NCI-H2227 treated with DMSO at 0.1 percent for 48 hours (cell line): ENCODE results near the gene SLC6A3.

Experiments
- DNase-seq: peaks from one replicate; lab custom pipeline; 2025; lab: John Stamatoyannopoulos, UW

Gene SLC6A3

GRCh38 chr5:1420211-1421195 is 24.7 kb downstream of the SLC6A3 start:
- DNase-seq = no peak

- DNase-seq = no peak
Observed at GRCh38 chr5:1419476-1420210, 25.6 kb downstream of the SLC6A3 start.

DNA sequence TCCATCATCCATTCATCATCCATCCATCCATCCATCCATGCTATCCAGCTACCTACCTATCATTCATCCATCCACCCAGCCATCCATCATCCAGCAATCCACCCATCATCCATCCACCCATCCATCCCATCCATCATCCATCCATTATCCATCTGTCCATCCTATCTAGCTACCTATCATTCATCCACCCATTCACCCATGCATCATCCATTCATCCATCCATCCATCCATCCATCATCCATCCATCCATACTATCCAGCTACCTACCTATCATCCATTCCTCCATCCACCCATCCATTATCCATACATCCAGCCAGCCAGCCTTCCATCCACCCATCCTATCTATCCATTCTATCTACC is 26.3 kb downstream of the SLC6A3 start:
- no peak for DNase-seq

GRCh38 chr5:1418238-1418920 is 26.9 kb downstream of the SLC6A3 start:
- DNase-seq = no peak

- no peak for DNase-seq
Observed at GRCh38 chr5:1417586-1418225, 27.5 kb downstream of the SLC6A3 start.

DNA sequence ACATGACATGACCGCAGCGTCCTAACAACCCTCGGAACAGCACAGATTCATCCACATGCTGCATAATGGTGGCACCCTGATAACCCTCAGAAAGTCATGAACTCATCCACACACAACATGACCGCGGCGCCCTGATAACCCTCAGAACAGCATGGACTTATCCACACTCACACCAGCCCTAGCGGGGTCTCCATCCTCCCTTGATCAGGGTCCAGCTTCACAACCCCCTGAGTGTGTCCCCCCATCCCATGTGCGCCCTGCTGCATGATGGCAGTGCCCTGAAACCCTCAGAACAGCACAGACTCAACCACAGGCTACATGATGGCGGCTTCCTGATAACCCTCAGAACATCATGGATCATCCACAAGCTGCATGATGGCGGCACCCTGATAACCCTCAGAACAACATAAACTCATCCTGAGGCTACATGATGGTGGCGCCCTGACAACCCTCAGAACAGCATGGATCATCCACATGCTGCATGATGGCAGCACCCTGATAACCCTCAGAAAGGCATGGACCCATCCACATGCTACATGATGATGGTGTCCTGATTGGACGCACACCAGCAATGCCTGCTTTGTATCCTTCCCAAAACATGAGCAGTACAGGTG is 28.3 kb downstream of the SLC6A3 start:
- no peak for DNase-seq

DNA sequence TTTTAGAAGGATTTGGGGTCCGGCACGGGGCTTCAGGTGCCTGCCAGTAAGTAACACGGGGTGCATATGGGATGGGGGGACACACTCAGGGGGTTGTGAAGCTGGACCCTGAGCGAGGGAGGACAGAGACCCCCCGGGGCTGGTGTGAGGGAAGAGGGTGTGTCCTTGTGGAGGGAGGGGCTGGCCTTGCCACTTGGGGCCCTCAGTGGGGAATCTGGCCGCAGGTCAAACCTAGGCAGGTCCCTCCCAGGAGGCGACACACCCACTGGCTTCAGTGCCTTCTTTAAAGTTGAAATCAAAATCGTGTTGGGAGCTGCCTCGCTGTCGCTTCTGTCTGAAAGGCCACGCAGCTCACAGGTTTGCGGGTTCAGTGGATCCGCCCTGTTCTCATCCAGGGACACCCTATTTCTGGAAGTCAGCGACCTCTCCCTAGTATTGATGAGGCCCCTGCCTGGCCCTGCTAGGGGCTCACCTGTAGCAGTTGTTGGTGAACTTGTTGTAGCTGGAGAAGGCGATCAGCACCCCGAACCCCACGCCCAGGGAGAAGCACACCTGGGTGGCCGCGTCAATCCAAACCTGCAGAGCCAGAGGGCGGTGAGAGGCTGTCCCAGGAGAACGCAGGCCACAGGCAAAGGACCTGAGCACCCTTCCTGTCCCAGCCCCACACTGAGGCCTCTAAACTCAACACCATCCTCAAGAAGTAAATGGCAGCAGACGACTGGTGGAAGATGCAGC is 29.4 kb downstream of the SLC6A3 start:
- DNase-seq = no peak

DNA sequence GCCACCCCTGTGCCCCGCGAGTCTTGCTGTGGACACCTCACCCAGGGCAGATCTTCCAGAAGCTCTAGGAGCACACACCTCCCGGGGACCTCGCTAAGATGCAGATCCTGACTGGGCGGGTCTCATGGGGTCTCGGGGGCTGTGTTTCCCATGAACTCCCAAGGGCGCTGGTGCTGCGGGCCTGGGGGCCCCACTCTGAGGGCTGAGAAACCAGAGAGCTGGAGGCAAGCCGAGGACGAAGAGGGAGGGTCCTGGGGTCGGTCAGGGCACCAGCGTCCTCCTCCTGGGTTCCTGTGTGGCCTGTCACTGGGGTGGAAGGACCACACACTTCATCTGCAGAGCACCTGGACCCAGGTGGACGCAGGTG is 30.2 kb downstream of the SLC6A3 start:
- no peak for DNase-seq

DNA sequence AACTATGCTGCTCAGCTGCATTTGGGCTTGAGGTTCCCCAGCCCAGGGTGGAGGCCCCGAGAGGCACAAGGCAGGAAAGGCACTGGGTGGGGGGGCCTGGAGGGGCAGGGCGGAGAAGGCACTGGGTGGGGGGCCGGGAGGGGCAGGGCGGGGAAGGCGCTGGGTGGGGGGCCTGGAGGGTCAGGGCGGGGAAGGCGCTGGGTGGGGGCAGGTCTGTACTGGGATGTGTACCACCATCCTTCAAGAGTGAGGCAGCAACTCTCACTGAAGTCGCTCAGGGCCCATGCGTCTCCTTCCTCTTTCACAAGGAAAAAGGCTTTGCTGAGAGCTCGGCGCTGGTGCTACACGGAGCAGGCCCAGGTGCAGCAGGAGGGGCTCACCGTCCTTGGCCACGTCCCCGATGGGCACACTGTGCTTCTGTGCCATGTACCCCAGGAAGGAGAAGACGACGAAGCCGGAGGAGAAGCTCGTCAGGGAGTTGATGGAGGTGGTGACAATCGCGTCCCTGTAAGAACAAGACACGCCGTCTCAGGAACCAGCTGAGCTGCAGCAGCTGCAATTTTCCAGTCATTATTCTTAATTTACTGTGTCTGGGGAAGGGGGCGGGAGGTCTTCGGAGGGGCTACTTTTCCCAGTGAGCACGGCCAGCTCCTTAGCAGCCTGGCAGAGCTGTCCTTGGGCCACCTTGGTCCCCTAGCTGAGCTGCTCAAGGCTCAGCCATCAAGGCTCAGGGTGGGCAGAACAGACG is 30.8 kb downstream of the SLC6A3 start:
- peak; percentile 81 for DNase-seq

DNA sequence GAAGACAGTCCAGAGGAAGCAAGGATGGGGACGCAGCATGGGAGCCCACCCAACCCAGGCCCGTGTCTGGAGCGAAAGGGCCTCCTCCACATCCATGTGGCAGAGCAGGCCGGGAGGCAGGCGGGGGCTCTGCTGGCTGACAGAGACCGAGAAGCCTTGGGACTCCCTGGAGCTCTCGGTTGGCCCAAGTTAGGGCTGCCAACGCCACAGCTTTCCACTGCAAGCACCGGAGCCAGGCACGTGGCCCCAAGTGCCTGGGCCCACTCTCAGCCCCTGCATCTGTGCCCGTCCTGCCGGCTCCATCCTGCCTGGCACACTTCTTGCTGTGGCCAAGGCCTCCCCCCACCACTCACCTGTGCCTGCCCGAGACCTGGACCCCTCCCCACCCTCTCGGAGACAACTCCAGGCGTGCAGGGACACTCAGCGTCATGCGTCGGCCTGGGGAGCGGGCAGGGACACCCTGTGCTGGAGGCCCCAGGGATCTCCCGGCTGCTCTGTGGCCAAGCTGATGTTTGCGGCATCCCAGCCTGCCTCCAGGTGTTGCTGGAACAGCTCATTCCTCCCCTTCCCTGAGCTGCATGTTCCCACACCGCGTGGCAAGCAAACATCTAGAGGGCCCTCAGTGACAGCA is 31.5 kb downstream of the SLC6A3 start:
- DNase-seq = no peak

GRCh38 chr5:1413211-1413610 is 32.0 kb downstream of the SLC6A3 start:
- no peak for DNase-seq

- no peak for DNase-seq
Observed at GRCh38 chr5:1412621-1413020, 32.6 kb downstream of the SLC6A3 start.

DNA sequence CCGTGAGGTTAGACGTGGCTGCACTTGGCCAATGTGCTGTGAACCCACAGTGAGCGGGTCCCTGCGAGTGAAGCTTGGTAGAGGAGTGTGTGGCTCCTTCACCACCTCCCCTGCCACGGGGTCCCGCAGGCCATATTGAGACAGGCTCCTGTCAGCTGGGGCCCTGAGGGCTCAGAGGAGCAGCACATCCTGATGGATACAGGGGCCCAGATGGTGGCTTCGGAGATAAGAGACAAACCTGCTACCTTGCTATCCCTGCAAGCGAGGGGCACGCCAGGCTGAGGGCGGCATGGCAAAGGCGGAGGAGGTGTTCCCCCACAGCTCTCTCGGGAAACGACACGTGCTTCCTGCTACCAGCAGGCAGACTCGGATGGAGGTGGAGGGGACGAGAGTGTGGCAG is 33.1 kb downstream of the SLC6A3 start:
- DNase-seq = no peak

- no peak for DNase-seq
Observed at GRCh38 chr5:1411099-1411498, 34.1 kb downstream of the SLC6A3 start.

DNA sequence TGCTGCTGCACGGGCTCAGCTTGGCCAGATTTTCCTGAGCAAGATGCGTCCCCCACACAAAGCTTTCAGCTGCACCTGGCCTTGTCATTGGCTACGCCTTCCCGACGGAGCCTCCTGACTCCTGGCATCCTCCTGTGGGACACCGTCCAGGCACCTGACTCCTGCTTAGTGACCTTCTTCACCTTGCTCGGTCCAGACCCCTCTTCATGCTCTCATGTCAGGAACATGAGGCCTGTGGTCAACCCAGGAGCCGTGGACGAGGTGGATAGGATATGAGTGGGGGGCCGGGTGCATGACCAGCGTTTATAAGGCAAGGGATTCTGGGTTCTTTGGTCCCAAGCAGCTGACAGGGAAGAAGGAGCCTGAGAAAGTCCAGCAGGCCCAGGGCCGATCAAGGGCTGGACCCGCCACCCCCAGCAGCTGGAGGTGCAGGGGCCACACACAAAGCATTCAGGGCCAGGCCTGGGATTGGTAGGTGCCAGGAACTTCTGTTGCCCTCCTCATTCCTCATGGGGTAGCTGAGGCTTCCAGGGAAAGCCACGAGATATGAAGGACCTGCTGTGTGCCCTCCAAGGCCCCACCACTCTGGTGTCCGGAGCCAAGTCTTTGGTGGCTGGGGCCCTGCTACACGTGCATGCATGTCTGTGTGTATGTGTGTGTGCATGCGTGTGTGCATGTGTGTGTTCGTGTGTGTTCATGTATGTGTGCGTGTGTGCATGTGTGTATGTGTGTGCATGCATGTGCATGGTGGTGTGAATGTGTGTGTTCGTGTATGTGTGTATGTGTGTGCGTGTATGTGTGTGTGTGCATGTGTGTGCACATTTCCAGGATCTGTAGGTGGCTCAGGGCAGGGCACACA is 34.9 kb downstream of the SLC6A3 start:
- DNase-seq = no peak

- DNase-seq = no peak
Observed at GRCh38 chr5:1409381-1410110, 35.7 kb downstream of the SLC6A3 start.

GRCh38 chr5:1406681-1407640 is 38.3 kb downstream of the SLC6A3 start:
- no peak for DNase-seq
